HepG2 (cell line): ENCODE results near the gene USP25. TPM values are rescaled to one million over a fixed set of nuclear protein-coding genes. Genes with fewer than 3 reads are reported as not detected.

Experiments
- ATAC-seq: fragments of 200-7000 bp; cut with Tn5 transposase; 3 replicates; pipeline ENCODE4 v1.9.1; 2020; ENCODE audit warnings: mild to moderate bottlenecking, moderate library complexity
- BruUV-seq: library from RNA; stranded (reverse); fragments of 400-500 nt; replicated peaks from 2 replicates; lab custom pipeline; 2021; lab: Mats Ljungman, UMichigan
- CTCF ChIA-PET: fragments of 300-600 bp; formaldehyde crosslinking; extraction: SDS; loops from one replicate; lab custom pipeline; 2021; ENCODE audit warnings: low total read pairs, inconsistent platforms, low intra/inter-chr PET ratio; lab: Yijun Ruan, JAX
- POLR2A ChIA-PET: fragments of 350-600 bp; sonication (Branson Sonifier 250); formaldehyde crosslinking; loops from one replicate; lab custom pipeline; 2020; ENCODE audit warnings: antibody characterized with exemption, inconsistent platforms; lab: Yijun Ruan, JAX
- DNase-seq: peaks from one replicate; pipeline ENCODE4 v3.0.0-alpha.2; 2015; ENCODE audit warnings: low spot score
- FAIRE-seq: peaks from 3 replicates; lab custom pipeline; 2011; peaks lifted over from hg19 to GRCh38; lab: Jason Lieb, UNC
- H2AFZ ChIP-seq: one replicate; pipeline ENCODE4 v1.6.1; 2011; ENCODE audit warnings: low read length, inconsistent platforms
- H3K27ac ChIP-seq: fragments of 300-600 bp; 3 replicates; pipeline ENCODE4 v1.8.0; 2011; ENCODE audit warnings: mixed run types, mild to moderate bottlenecking, mixed read lengths, low read length, inconsistent platforms; ENCODE audit not compliant: insufficient read depth; ENCODE audit errors: extremely low read length
- H3K27me3 ChIP-seq, 2 experiments: fragments of 200-600 bp in 1 of 2; 2 replicates in 1 of 2; 3 replicates in 1 of 2; pipeline versions ENCODE4 v1.6.0 to v1.8.0; 2011; ENCODE audit warnings: low read length in 2 of 2, mild to moderate bottlenecking in 2 of 2, moderate library complexity in 2 of 2, inconsistent platforms in 1 of 2; ENCODE audit not compliant: insufficient read depth in 2 of 2, control insufficient read depth in 1 of 2
- H3K36me3 ChIP-seq, 2 experiments: fragments of 200-600 bp in 1 of 2; replicated peaks in 1 of 2; 2 replicates in 1 of 2; 3 replicates in 1 of 2; pipeline versions ENCODE4 v1.5.1 to v1.8.0; 2011; ENCODE audit warnings: low read length in 2 of 2, inconsistent platforms in 1 of 2; ENCODE audit not compliant: insufficient read depth in 2 of 2, control insufficient read depth in 1 of 2
- H3K4me1 ChIP-seq: 2 replicates; pipeline ENCODE4 v1.5.1; 2012; ENCODE audit warnings: low read length, inconsistent platforms; ENCODE audit not compliant: insufficient read depth
- H3K4me2 ChIP-seq: 2 replicates; pipeline ENCODE4 v1.6.0; 2011; ENCODE audit warnings: low read depth, low read length, inconsistent platforms
- H3K4me3 ChIP-seq, 3 experiments: fragments of 200-600 bp in 1 of 3; sonication (generic), shearing (Covaris generic) in 1 of 3; replicated peaks in 1 of 3; 2 replicates each; pipeline ENCODE4 v1.5.1; 2011 to 2016; ENCODE audit warnings: low read length in 3 of 3, inconsistent platforms in 2 of 3, low read depth in 2 of 3, mild to moderate bottlenecking in 2 of 3, control low read depth in 1 of 3, mixed read lengths in 1 of 3; ENCODE audit not compliant: insufficient read depth in 1 of 3
- H3K79me2 ChIP-seq: one replicate; pipeline ENCODE4 v1.6.1; 2011; ENCODE audit warnings: low read length, inconsistent platforms; ENCODE audit not compliant: insufficient read depth
- H3K9ac ChIP-seq: 2 replicates; pipeline ENCODE4 v1.6.0; 2011; ENCODE audit warnings: mild to moderate bottlenecking, low read depth, low read length, inconsistent platforms; ENCODE audit not compliant: insufficient read depth
- H3K9me3 ChIP-seq: 2 replicates; pipeline ENCODE4 v1.5.1; 2012; ENCODE audit warnings: mild to moderate bottlenecking, low read length
- H4K20me1 ChIP-seq: 2 replicates; pipeline ENCODE4 v1.6.0; 2011; ENCODE audit warnings: inconsistent platforms, mild to moderate bottlenecking, low read length, moderate library complexity; ENCODE audit not compliant: insufficient read depth
- FOSL1 ChIP-seq: sonication (generic); formaldehyde crosslinking; IDR thresholded peaks from 2 replicates; pipeline ENCODE4 v1.9.0; 2021; ENCODE audit warnings: missing genetic modification reagents, borderline replicate concordance
- FOXJ3 ChIP-seq: sonication (generic); formaldehyde crosslinking; IDR thresholded peaks from 2 replicates; pipeline ENCODE4 v1.4.0; 2020; ENCODE audit warnings: missing genetic modification reagents, mild to moderate bottlenecking, borderline replicate concordance
- HNF4G ChIP-seq, 2 experiments: sonication (generic) in 1 of 2; formaldehyde crosslinking in 1 of 2; IDR thresholded peaks; 2 replicates each; pipeline versions ENCODE4 v1.4.0 to v1.6.1; 2011 to 2020; ENCODE audit warnings: borderline replicate concordance in 2 of 2, low read depth in 2 of 2, mild to moderate bottlenecking in 2 of 2, low read length in 1 of 2, missing genetic modification reagents in 1 of 2, moderate library complexity in 1 of 2
- MIXL1 ChIP-seq: IDR thresholded peaks from 2 replicates; pipeline ENCODE4 v1.6.1; 2016
- SATB2 ChIP-seq: sonication (generic); formaldehyde crosslinking; IDR thresholded peaks from 2 replicates; pipeline ENCODE4 v1.5.0; 2020; ENCODE audit warnings: missing genetic modification reagents
- SMAD9 ChIP-seq: sonication (generic); formaldehyde crosslinking; IDR thresholded peaks from 2 replicates; pipeline ENCODE4 v1.5.1; 2020; ENCODE audit warnings: mild to moderate bottlenecking, missing genetic modification reagents
- SNRNP70 ChIP-seq: fragments of 200-400 bp; formaldehyde crosslinking; IDR thresholded peaks from 2 replicates; pipeline ENCODE4 v1.6.1; 2017; ENCODE audit warnings: mild to moderate bottlenecking, low read depth, low read length, moderate library complexity
- TBP ChIP-seq: sonication (generic); formaldehyde crosslinking; IDR thresholded peaks from 2 replicates; pipeline ENCODE4 v1.5.0; 2020; ENCODE audit warnings: missing genetic modification reagents
- THYN1 ChIP-seq: sonication (generic); formaldehyde crosslinking; IDR thresholded peaks from 2 replicates; pipeline ENCODE4 v1.8.1; 2023; ENCODE audit warnings: low read depth, mild to moderate bottlenecking, moderate library complexity, missing genetic modification reagents, borderline replicate concordance
- ZFP62 ChIP-seq: sonication (generic); formaldehyde crosslinking; IDR thresholded peaks from 2 replicates; pipeline ENCODE4 v1.4.0; 2020; ENCODE audit warnings: missing genetic modification reagents
- ZNF225 ChIP-seq: sonication (generic); formaldehyde crosslinking; IDR thresholded peaks from 2 replicates; pipeline ENCODE4 v1.4.0; 2020; ENCODE audit warnings: mild to moderate bottlenecking, missing genetic modification reagents
- ZNF335 ChIP-seq: sonication (generic); formaldehyde crosslinking; IDR thresholded peaks from 2 replicates; pipeline ENCODE4 v1.4.0; 2020; ENCODE audit warnings: missing genetic modification reagents
- ZNF629 ChIP-seq: sonication (generic); formaldehyde crosslinking; conservative IDR thresholded peaks from 2 replicates; pipeline ENCODE4 v1.5.0; 2020; ENCODE audit warnings: missing genetic modification reagents
- ZNF652 ChIP-seq: IDR thresholded peaks from 2 replicates; pipeline ENCODE4 v1.6.1; 2016; ENCODE audit warnings: low read depth, borderline replicate concordance
- ZNF883 ChIP-seq: sonication (generic); formaldehyde crosslinking; IDR thresholded peaks from 2 replicates; pipeline ENCODE4 v1.5.1; 2020; ENCODE audit warnings: mild to moderate bottlenecking, missing genetic modification reagents; ENCODE audit errors: not compliant biosample characterization
- ZSCAN25 ChIP-seq: sonication (generic); formaldehyde crosslinking; IDR thresholded peaks from 2 replicates; pipeline ENCODE4 v1.8.0; 2022; ENCODE audit warnings: mild to moderate bottlenecking, missing genetic modification reagents
- ZSCAN30 ChIP-seq: sonication (generic); formaldehyde crosslinking; IDR thresholded peaks from 2 replicates; pipeline ENCODE4 v1.5.0; 2020; ENCODE audit warnings: mild to moderate bottlenecking, missing genetic modification reagents
- WGBS: methylation state at CpG from one replicate; pipeline ENCODE4 v1.1.6; 2017; ENCODE audit warnings: low lambda C conversion rate; 5-methylcytosine and 5-hydroxymethylcytosine counted together
- in situ Hi-C: cut with HindIII; loops from 2 replicates; pipeline ENCODE4 v1.10.0; 2017; ENCODE audit warnings: low pct_unique_long_range_greater_than_20kb; ENCODE audit not compliant: extremely low pct_ligation_motif_present
- intact Hi-C: fragments of 100-400 bp; cut with micrococcal nuclease; formaldehyde crosslinking; loops from one replicate; pipeline ENCODE4 v1.10.0; 2022; ENCODE audit not compliant: unreplicated experiment
- polyA plus RNA-seq, 8 experiments: library from polyadenylated mRNA; depleted of rRNA in 3 of 8; stranded (reverse) in 7 of 8; unstranded in 1 of 8; fragments of >200 nt; fragmentation: Illumina TruSeq in 4 of 8; extraction: Trizol in 4 of 8; gene quantifications; 2 replicates each; pipeline versions ENCODE4 v1.2.1 to v1.2.3, GENCODE V29; 2011 to 2016; ENCODE audit warnings: low read depth in 4 of 8, missing spikeins in 1 of 8, mixed read lengths in 1 of 8; ENCODE audit not compliant: insufficient read depth in 1 of 8
- total RNA-seq, 5 experiments: library from RNA; depleted of rRNA; stranded (reverse); fragments of >200 nt; fragmentation: Illumina TruSeq; extraction: Trizol; gene quantifications; 2 replicates each; pipeline ENCODE4 v1.2.3, GENCODE V29; 2016; ENCODE audit warnings: low read depth in 1 of 5
- TF ChIP-seq, protein P1 (sequence below): sonication (generic); formaldehyde crosslinking; IDR thresholded peaks from 2 replicates; pipeline ENCODE4 v1.4.0; 2020; ENCODE audit warnings: missing genetic modification reagents
- TF ChIP-seq, protein P2 (sequence below): sonication (generic); formaldehyde crosslinking; IDR thresholded peaks from 2 replicates; pipeline ENCODE4 v1.5.1; 2020; ENCODE audit warnings: missing genetic modification reagents, mild to moderate bottlenecking, borderline replicate concordance
- TF ChIP-seq, protein P3 (sequence below): sonication (generic); formaldehyde crosslinking; IDR thresholded peaks from 2 replicates; pipeline ENCODE4 v1.8.1; 2023; ENCODE audit warnings: mild to moderate bottlenecking, inconsistent platforms, moderate library complexity, missing genetic modification reagents, borderline replicate concordance

The USP25 gene
- total and polyA plus RNA-seq, 2 of the 13 experiments (the other 11 are each of a cell fraction or from before 2014, with no cell fraction given), result 12.4 to 26.3 TPM

DNA sequence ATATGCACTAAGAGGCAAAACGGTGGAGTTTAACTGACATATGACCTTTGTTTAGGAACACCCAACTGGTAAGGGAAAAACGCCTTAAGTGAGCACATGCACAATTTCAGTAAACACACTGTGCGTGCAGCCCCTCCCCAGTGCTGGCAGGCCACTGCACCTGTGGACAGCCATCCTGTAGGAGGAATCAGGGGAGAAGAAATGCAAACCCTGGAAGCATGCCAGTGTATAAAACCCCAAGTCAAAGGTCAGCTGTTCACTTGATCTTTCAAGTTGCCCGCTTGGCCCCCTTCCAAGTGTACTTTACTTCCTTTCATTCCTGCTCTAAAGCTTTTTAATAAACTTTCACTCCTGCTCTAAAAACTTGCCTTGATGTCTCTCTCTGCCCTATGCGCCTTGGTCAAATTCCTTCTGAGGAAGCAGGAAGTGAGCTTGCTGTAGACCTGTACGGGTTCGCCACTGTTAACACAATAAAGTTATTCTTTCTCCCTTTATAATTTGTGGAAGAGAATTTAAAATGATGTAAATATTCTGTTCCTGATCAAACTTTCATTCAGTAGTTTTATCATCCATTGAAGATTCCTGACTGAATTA lies 31.8 kb downstream of the USP25 start (continued):
- TF ChIP-seq ZNF652 (CRISPR knock-in tag) (no peak), ZNF883 (CRISPR knock-in tag) (no peak), ZSCAN30 (no peak), ZNF629 (CRISPR knock-in tag) (peak; percentile 45), MIXL1 (CRISPR knock-in tag) (no peak), FOXJ3 (CRISPR knock-in tag) (peak; percentile 41; the same call in 1 of the 2 replicates), SNRNP70 (no peak), FOSL1 (CRISPR knock-in tag) (no peak), ZSCAN25 (CRISPR knock-in tag) (no peak), SMAD9 (no peak), ZFP62 (CRISPR knock-in tag) (no peak)
- TF ChIP-seq, protein P1, sequence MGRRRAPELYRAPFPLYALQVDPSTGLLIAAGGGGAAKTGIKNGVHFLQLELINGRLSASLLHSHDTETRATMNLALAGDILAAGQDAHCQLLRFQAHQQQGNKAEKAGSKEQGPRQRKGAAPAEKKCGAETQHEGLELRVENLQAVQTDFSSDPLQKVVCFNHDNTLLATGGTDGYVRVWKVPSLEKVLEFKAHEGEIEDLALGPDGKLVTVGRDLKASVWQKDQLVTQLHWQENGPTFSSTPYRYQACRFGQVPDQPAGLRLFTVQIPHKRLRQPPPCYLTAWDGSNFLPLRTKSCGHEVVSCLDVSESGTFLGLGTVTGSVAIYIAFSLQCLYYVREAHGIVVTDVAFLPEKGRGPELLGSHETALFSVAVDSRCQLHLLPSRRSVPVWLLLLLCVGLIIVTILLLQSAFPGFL (CRISPR knock-in tag), result no peak

DNA sequence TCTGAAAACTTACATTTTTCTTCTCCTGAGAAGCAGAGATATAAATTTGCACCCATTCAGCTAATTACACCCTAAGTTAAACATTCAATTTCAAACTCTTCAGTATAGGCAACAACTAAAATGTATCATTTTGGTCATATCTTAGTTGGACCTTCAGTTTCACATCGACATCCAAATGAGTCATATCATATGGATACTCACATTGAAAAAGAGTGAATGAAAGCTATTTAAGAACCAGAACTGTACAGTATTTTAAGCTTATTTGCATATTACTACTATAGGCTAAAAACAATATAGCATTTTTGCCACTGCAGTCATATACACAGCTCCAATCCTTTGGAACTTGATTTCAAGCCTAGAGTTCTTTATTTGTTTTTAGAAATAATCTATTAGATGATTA lies 33.6 kb downstream of the USP25 start:
- H3K79me2 ChIP-seq, result peaks cover 28% of the 10 kb centered on the region
- H3K27me3 ChIP-seq, result no peaks in the 10 kb centered on the region
- ChIA-PET CTCF (no interaction called here), POLR2A (no interaction called here)
- DNase-seq (no peak), ATAC-seq (no peak), FAIRE-seq (no peak)
- no peak overlapping the region for H3K4me2 ChIP-seq
- no peaks in the 10 kb centered on the region for H3K9me3 ChIP-seq
- H3K4me1 ChIP-seq, result peaks cover 57% of the 10 kb centered on the region
- H3K4me3 ChIP-seq, result no peak overlapping the region
- H3K9ac ChIP-seq, result no peak overlapping the region
- WGBS, result 100% methylated on average over 1 of the region's 1 CpG
- no peak overlapping the region for H2AFZ ChIP-seq
- in situ Hi-C loops (no loop called here), intact Hi-C loops (no loop called here)
- no TSS peak for BruUV-seq
- peaks cover 0 to 12% of the 10 kb centered on the region in 2 experiments; a peak in 1 of 5 replicates for H3K36me3 ChIP-seq
- H3K27ac ChIP-seq, result no peak overlapping the region
- H4K20me1 ChIP-seq, result 0 out of 2 replicates have a peak, but pooled peaks cover 2% of the 10 kb centered on the region
- TF ChIP-seq THYN1 (CRISPR knock-in tag) (no peak), SATB2 (CRISPR knock-in tag) (no peak), ZNF335 (CRISPR knock-in tag) (no peak), HNF4G (IDR thresholded peaks at IDR 0.05; ENCODE audit: borderline replicate concordance, low read depth, low read length) (no peak), HNF4G (CRISPR knock-in tag; IDR thresholded peaks at IDR 0.05; ENCODE audit: borderline replicate concordance, low read depth) (no peak), ZNF225 (CRISPR knock-in tag) (no peak), TBP (CRISPR knock-in tag) (no peak)
- TF ChIP-seq, protein P2, sequence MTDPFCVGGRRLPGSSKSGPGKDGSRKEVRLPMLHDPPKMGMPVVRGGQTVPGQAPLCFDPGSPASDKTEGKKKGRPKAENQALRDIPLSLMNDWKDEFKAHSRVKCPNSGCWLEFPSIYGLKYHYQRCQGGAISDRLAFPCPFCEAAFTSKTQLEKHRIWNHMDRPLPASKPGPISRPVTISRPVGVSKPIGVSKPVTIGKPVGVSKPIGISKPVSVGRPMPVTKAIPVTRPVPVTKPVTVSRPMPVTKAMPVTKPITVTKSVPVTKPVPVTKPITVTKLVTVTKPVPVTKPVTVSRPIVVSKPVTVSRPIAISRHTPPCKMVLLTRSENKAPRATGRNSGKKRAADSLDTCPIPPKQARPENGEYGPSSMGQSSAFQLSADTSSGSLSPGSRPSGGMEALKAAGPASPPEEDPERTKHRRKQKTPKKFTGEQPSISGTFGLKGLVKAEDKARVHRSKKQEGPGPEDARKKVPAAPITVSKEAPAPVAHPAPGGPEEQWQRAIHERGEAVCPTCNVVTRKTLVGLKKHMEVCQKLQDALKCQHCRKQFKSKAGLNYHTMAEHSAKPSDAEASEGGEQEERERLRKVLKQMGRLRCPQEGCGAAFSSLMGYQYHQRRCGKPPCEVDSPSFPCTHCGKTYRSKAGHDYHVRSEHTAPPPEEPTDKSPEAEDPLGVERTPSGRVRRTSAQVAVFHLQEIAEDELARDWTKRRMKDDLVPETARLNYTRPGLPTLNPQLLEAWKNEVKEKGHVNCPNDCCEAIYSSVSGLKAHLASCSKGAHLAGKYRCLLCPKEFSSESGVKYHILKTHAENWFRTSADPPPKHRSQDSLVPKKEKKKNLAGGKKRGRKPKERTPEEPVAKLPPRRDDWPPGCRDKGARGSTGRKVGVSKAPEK (CRISPR knock-in tag), result no peak
- TF ChIP-seq, protein P3, sequence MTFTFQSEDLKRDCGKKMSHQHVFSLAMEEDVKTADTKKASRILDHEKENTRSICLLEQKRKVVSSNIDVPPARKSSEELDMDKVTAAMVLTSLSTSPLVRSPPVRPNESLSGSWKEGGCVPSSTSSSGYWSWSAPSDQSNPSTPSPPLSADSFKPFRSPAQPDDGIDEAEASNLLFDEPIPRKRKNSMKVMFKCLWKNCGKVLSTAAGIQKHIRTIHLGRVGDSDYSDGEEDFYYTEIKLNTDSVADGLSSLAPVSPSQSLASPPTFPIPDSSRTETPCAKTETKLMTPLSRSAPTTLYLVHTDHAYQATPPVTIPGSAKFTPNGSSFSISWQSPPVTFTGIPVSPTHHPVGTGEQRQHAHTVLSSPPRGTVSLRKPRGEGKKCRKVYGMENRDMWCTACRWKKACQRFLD (CRISPR knock-in tag), result no peak
